T-cell (primary cell): ENCODE data around the gene DIS3L2. TPM values are rescaled to one million over a fixed set of nuclear protein-coding genes. Genes with fewer than 3 reads are reported as not detected.

Experiments
- ATAC-seq, 4 experiments: fragments of 200-7000 bp in 3 of 4; fragments of 150-1000 bp in 1 of 4; cut with Tn5 transposase; replicated peaks in 1 of 4; 1 replicate in 3 of 4; 2 replicates in 1 of 4; pipeline ENCODE4 v1.10.0; 2021; ENCODE audit warnings: moderate library complexity in 3 of 4, mild to moderate bottlenecking in 2 of 4, moderate number of reproducible peaks in 1 of 4
- CTCF ChIA-PET, 2 donors: fragments of 300-600 bp; sonication (Branson Sonifier 250); formaldehyde crosslinking; loops; one replicate each; lab custom pipeline; 2022; ENCODE audit warnings: antibody characterized with exemption in 2 of 2; lab: Charles Lee
- POLR2A ChIA-PET, 2 donors: fragments of 300-600 bp; sonication (Branson Sonifier 250); formaldehyde crosslinking; loops; one replicate each; lab custom pipeline; 2022; ENCODE audit warnings: antibody characterized with exemption in 2 of 2; lab: Charles Lee
- DNase-seq, 35 experiments: peaks; one replicate each; pipeline versions ENCODE4 v3.0.0 to v3.0.0-alpha.2; 2013 to 2023
- H3K27ac ChIP-seq: one replicate; pipeline ENCODE4 v1.5.1; 2013; ENCODE audit warnings: low read length
- H3K27me3 ChIP-seq, 2 experiments: replicated peaks in 1 of 2; 1 replicate in 1 of 2; 2 replicates in 1 of 2; pipeline versions ENCODE4 v1.6.1 to v1.7.0; 2013; ENCODE audit warnings: low read length in 1 of 2, mixed read lengths in 1 of 2; ENCODE audit not compliant: control insufficient read depth in 2 of 2, insufficient read depth in 2 of 2; ENCODE audit errors: extremely low read depth in 1 of 2
- H3K36me3 ChIP-seq, 2 donors: 1 replicate in 1 of 2; 2 replicates in 1 of 2; pipeline versions ENCODE4 v1.6.1 to v1.7.0; 2013; ENCODE audit warnings: low read length in 1 of 2; ENCODE audit not compliant: control insufficient read depth in 2 of 2, insufficient read depth in 1 of 2; ENCODE audit errors: extremely low read depth in 1 of 2
- H3K4me1 ChIP-seq, 2 experiments: 1 replicate in 1 of 2; 2 replicates in 1 of 2; pipeline versions ENCODE4 v1.6.1 to v1.7.0; 2013; ENCODE audit warnings: low read length in 2 of 2, mixed read lengths in 1 of 2; ENCODE audit not compliant: insufficient read depth in 2 of 2, control insufficient read depth in 1 of 2; ENCODE audit errors: extremely low read depth in 1 of 2
- H3K4me3 ChIP-seq, 2 donors: 1 replicate in 1 of 2; 2 replicates in 1 of 2; pipeline versions ENCODE4 v1.5.1 to v1.7.0; 2013; ENCODE audit warnings: mild to moderate bottlenecking in 2 of 2, low read length in 1 of 2, moderate library complexity in 1 of 2; ENCODE audit not compliant: control insufficient read depth in 1 of 2; ENCODE audit errors: extremely low read depth in 1 of 2
- H3K9me3 ChIP-seq: 2 replicates; pipeline ENCODE4 v1.7.0; 2013
- H3K27ac Mint-ChIP-seq, 2 donors: one replicate each; pipeline ENCODE4 v1.8.0; 2020 to 2021; ENCODE audit warnings: mild to moderate bottlenecking in 2 of 2, mixed read lengths in 2 of 2
- H3K27me3 Mint-ChIP-seq, 2 donors: one replicate each; pipeline ENCODE4 v1.8.0; 2021 to 2022; ENCODE audit warnings: mixed read lengths in 2 of 2
- H3K36me3 Mint-ChIP-seq: one replicate; pipeline ENCODE4 v1.8.0; 2021; ENCODE audit warnings: mixed read lengths
- H3K4me1 Mint-ChIP-seq, 3 donors: one replicate each; pipeline ENCODE4 v1.8.0; 2020 to 2022; ENCODE audit warnings: mixed read lengths in 3 of 3, mild to moderate bottlenecking in 1 of 3
- H3K4me3 Mint-ChIP-seq, 3 donors: one replicate each; pipeline ENCODE4 v1.8.0; 2020 to 2022; ENCODE audit warnings: mild to moderate bottlenecking in 3 of 3, mixed read lengths in 3 of 3, moderate library complexity in 3 of 3
- H3K9me3 Mint-ChIP-seq, 3 donors: one replicate each; pipeline ENCODE4 v1.8.0; 2020 to 2022; ENCODE audit warnings: mixed read lengths in 3 of 3
- WGBS: methylation state at CpG from one replicate; pipeline ENCODE4 v1.1.5; 2013; ENCODE audit warnings: missing lambda C conversion rate; ENCODE audit not compliant: insufficient coverage; 5-methylcytosine and 5-hydroxymethylcytosine counted together
- total RNA-seq, 35 experiments: library from RNA in 6 of 35; stranded (reverse) in 6 of 35; fragments of 120-200 nt in 1 of 35; gene quantifications; one replicate each; pipeline versions ENCODE4 v1.2.1 to v1.2.4 and lab custom pipeline; 2013 to 2026

The DIS3L2 gene
- total RNA-seq, 5 donors from 2014 or later (not counting 1 experiment from before 2014, with no cell fraction given) = 55.0 to 70.9 (median 61.4) TPM

DNA sequence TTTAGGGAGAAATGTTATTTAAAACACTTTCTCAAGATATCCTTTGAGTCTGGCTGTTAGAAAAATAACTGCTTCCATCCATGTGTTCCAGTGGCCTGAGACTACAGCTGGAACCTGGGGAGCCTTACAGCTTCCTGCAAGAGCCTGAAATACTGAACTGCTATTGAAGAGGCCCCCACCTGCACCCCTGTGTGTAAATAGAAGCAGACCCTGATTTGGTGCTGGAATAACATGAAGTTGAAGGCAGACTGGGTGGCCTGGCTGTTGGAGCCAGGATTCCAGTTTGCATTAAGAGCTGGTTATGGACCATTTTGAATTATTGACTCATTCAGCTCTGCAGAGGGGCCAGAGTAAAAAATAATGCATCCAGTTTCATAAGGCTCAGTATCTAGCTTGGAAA is 61.9 kb downstream of the DIS3L2 start:
- no peak for ATAC-seq
- DNase-seq = no peak
- Histone ChIP-seq H3K4me3 (no peak overlapping the region), H3K9me3 (no peaks in the 10 kb centered on the region), H3K27ac (no peak overlapping the region), H3K36me3 (peaks cover 0 to 53% of the 10 kb centered on the region in 2 donors), H3K4me1 (no peaks in the 10 kb centered on the region), H3K27me3 (no peaks in the 10 kb centered on the region)
- Mint-ChIP-seq H3K4me3 (no peak overlapping the region), H3K4me1 (peaks cover 3 to 6% (median 5%) of the 10 kb centered on the region in 3 donors), H3K9me3 (no peaks in the 10 kb centered on the region), H3K27ac (no peak overlapping the region), H3K36me3 (peaks cover 42% of the 10 kb centered on the region), H3K27me3 (no peaks in the 10 kb centered on the region)
- POLR2A ChIA-PET = no interaction called here
- CTCF ChIA-PET = interaction anchor here in 1 of 2 donors (1.2 kb wide), 1 partner anchor 98 kb away, joined by 3 read pairs; no protein-coding TSS in a partner anchor

DNA sequence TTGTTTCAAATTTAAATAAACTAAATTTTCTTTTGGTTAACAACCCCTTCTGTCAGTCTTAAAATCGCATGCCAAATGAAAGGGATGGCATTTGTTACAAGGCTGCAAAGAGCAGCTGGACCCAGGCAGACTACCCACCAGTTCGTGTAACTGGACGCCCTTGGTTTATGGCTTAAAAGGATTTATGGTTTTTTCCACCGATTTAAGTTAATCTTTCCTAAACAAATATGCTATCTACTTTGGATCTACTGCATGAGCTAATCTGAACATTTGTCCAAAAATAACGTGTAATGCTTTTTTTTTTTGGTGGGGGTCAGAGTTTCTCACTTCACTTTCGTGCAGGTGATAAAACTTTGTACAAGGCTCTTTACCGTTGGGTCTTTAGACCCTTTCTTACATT is 62.9 kb downstream of the DIS3L2 start:
- WGBS = no CpG with 5 or more reads among the region's 7 CpGs
- no peaks in the 10 kb centered on the region for H3K9me3 ChIP-seq
- H3K9me3 Mint-ChIP-seq = no peaks in the 10 kb centered on the region
- H3K27ac Mint-ChIP-seq = no peak overlapping the region
- H3K4me1 ChIP-seq = no peaks in the 10 kb centered on the region
- H3K36me3 Mint-ChIP-seq = peaks cover 47% of the 10 kb centered on the region
- no peak overlapping the region for H3K4me3 Mint-ChIP-seq
- H3K27me3 Mint-ChIP-seq = no peaks in the 10 kb centered on the region
- H3K27ac ChIP-seq = no peak overlapping the region
- H3K36me3 ChIP-seq = peaks cover 0 to 45% of the 10 kb centered on the region in 2 donors
- no peak overlapping the region for H3K4me3 ChIP-seq
- ATAC-seq = no peak
- CTCF ChIA-PET = no interaction called here
- H3K27me3 ChIP-seq = no peaks in the 10 kb centered on the region
- no peak for DNase-seq
- POLR2A ChIA-PET = no interaction called here
- H3K4me1 Mint-ChIP-seq = peaks cover 4 to 6% (median 5%) of the 10 kb centered on the region in 3 donors

DNA sequence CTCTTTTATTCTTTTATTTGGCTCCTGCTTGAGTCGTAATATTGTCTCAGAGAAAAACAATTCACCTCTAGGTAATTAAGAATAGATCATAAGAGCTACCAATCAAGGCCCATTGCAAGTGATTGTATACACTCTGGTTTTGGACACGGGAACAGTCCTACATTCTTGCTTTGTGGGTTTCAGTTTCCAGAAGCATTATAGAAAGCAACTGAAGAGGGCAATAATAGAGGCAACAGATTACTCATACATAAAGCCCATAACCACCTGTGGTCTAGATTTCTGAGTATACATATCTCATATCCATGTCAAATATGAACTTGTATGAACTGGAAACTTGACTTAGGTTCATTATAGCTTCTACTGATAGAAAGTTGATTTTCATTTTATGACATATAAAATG is 65.4 kb downstream of the DIS3L2 start:
- ATAC-seq = no peak
- Histone ChIP-seq H3K27ac (no peak overlapping the region), H3K4me1 (no peaks in the 10 kb centered on the region), H3K9me3 (no peaks in the 10 kb centered on the region), H3K4me3 (no peak overlapping the region), H3K36me3 (peaks cover 0 to 40% of the 10 kb centered on the region in 2 donors), H3K27me3 (no peaks in the 10 kb centered on the region)
- Mint-ChIP-seq H3K9me3 (peaks cover 0 to under 1% (median 0%) of the 10 kb centered on the region in 3 donors), H3K36me3 (peaks cover 72% of the 10 kb centered on the region), H3K27me3 (no peaks in the 10 kb centered on the region), H3K27ac (no peak overlapping the region), H3K4me3 (no peak overlapping the region), H3K4me1 (peaks cover 5 to 10% (median 5%) of the 10 kb centered on the region in 3 donors)
- WGBS = no CpG with 5 or more reads among the region's 2 CpGs
- ChIA-PET CTCF (no interaction called here), POLR2A (no interaction called here)
- no peak for DNase-seq

DNA sequence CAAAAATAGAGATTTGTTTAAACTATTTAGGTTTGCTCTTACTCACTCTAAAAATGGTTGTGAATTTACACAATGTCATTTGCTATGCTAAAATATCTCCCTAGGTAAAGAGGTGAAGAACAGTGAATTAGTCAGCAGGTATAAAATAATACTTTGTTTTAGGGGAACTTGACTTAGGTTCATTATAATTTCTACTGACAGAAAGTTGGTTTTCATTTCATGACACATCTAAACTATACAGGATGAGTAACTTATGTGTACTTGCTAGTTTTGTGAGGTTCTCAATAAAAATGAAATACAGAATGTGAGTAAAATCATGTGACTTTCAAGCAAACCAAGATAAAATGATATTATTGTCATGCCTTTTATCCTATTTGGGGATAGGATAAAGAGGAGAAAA is 66.0 kb downstream of the DIS3L2 start:
- peaks cover 78% of the 10 kb centered on the region for H3K36me3 Mint-ChIP-seq
- H3K9me3 Mint-ChIP-seq = peaks cover 0 to 4% (median 0%) of the 10 kb centered on the region in 3 donors
- H3K4me3 Mint-ChIP-seq = no peak overlapping the region
- H3K27me3 Mint-ChIP-seq = no peaks in the 10 kb centered on the region
- ChIA-PET POLR2A (no interaction called here), CTCF (no interaction called here)
- Histone ChIP-seq H3K4me3 (no peak overlapping the region), H3K9me3 (no peaks in the 10 kb centered on the region), H3K4me1 (no peaks in the 10 kb centered on the region), H3K36me3 (peaks cover 0 to 37% of the 10 kb centered on the region in 2 donors), H3K27me3 (no peaks in the 10 kb centered on the region), H3K27ac (no peak overlapping the region)
- no peak overlapping the region for H3K27ac Mint-ChIP-seq
- DNase-seq (no peak), ATAC-seq (no peak)
- peaks cover 10 to 15% (median 10%) of the 10 kb centered on the region in 3 donors for H3K4me1 Mint-ChIP-seq

DNA sequence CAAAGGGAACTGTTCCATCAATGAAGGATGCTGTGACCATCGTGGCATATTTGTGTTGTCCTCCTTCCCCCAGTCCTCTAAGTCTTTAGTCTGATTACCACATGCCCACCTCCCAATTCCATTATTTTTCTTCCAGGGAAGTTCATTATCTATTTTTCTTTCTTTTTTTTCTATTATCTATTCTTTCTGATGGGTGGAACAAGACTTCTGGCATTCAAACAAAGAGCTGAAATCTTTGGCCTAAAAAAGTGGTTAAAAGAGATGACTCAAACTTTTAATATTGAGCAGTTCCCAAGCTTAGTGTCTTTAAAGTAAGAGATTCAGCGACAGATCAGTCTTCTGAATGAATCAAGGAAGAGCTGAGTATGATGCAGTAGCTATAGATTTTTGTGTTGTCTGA is 66.6 kb downstream of the DIS3L2 start:
- ChIA-PET POLR2A (no interaction called here), CTCF (interaction anchor here in 1 of 2 donors (0.6 kb wide), 1 partner anchor 270 kb away, joined by 3 read pairs; no protein-coding TSS in a partner anchor)
- DNase-seq (no peak), ATAC-seq (no peak)
- WGBS = no CpG with 5 or more reads among the region's 2 CpGs
- Mint-ChIP-seq H3K36me3 (peaks cover 84% of the 10 kb centered on the region), H3K9me3 (peaks cover 0 to 4% (median 0%) of the 10 kb centered on the region in 3 donors), H3K4me3 (no peak overlapping the region), H3K27ac (no peak overlapping the region), H3K27me3 (no peaks in the 10 kb centered on the region), H3K4me1 (peaks cover 12 to 18% (median 12%) of the 10 kb centered on the region in 3 donors)
- no peaks in the 10 kb centered on the region for H3K9me3 ChIP-seq
- no peaks in the 10 kb centered on the region for H3K27me3 ChIP-seq
- no peaks in the 10 kb centered on the region for H3K4me1 ChIP-seq
- peaks cover 0 to 33% of the 10 kb centered on the region in 2 donors for H3K36me3 ChIP-seq
- no peak overlapping the region for H3K27ac ChIP-seq
- H3K4me3 ChIP-seq = no peak overlapping the region

DNA sequence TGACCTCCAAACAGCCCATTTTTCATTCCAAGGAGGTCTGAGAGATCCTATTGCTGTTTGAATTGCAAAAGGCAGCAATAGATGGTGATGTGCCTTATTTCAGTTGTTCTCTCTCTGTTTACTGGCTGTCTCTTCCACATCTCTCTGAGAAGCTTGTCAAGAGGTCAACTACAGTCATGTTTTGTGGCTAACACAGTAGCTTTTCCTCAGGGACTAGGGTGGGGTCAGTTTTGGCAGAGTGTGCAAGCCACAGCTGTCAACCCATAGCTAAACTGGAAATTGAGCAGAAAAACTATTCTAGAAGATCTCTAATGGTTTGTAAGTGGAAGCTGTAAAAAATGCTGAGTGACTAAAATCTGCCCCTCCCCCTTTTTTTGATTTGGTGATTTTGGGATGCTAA is 67.1 kb downstream of the DIS3L2 start:
- Mint-ChIP-seq H3K36me3 (peaks cover 89% of the 10 kb centered on the region), H3K4me3 (no peak overlapping the region), H3K27me3 (no peaks in the 10 kb centered on the region), H3K9me3 (peaks cover 0 to 4% (median 0%) of the 10 kb centered on the region in 3 donors), H3K27ac (no peak overlapping the region), H3K4me1 (peaks cover 13 to 24% (median 16%) of the 10 kb centered on the region in 3 donors)
- no peak for ATAC-seq
- H3K36me3 ChIP-seq = peaks cover 0 to 28% of the 10 kb centered on the region in 2 donors
- ChIA-PET CTCF (interaction anchor here in 1 of 2 donors (0.6 kb wide), 1 partner anchor 269 kb away, joined by 3 read pairs; no protein-coding TSS in a partner anchor), POLR2A (no interaction called here)
- no peaks in the 10 kb centered on the region for H3K9me3 ChIP-seq
- no peaks in the 10 kb centered on the region for H3K27me3 ChIP-seq
- no peak for DNase-seq
- no peak overlapping the region for H3K4me3 ChIP-seq
- no peaks in the 10 kb centered on the region for H3K4me1 ChIP-seq
- H3K27ac ChIP-seq = no peak overlapping the region

DNA sequence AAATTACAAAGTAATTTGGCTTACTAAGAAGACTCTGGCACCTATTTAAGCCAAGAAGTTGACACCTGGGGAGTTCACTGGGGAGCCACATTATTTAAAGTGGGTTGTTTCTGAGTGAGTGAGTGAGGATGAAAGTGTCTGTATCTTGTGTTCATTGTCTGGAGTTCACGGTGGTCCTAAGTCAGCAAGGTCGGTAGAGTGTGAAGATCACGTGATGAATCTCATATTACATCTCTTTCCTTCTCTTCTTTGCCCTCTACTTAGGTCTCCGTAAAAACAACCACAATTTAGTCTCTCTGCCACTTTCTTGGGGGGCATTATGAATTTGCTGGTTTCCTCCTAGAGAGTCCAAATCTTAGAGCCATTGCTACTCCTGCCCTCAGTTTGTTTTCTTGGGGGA is 67.8 kb downstream of the DIS3L2 start:
- Mint-ChIP-seq H3K27ac (no peak overlapping the region), H3K9me3 (peaks cover 0 to 8% (median 1%) of the 10 kb centered on the region in 3 donors)

More for the DNA sequence above, 67.8 kb downstream of the DIS3L2 start:
- Histone ChIP-seq H3K36me3 (peaks cover 0 to 25% of the 10 kb centered on the region in 2 donors), H3K27ac (no peak overlapping the region), H3K4me3 (no peak overlapping the region), H3K9me3 (no peaks in the 10 kb centered on the region), H3K27me3 (no peaks in the 10 kb centered on the region), H3K4me1 (no peaks in the 10 kb centered on the region)
- no CpG with 5 or more reads among the region's 4 CpGs for WGBS
- no peak for ATAC-seq
- ChIA-PET CTCF (no interaction called here), POLR2A (no interaction called here)
- H3K36me3 Mint-ChIP-seq = peaks cover 95% of the 10 kb centered on the region
- peaks cover 13 to 24% (median 21%) of the 10 kb centered on the region in 3 donors for H3K4me1 Mint-ChIP-seq
- no peak overlapping the region for H3K4me3 Mint-ChIP-seq
- DNase-seq = no peak
- H3K27me3 Mint-ChIP-seq = no peaks in the 10 kb centered on the region
